Activated CD4-positive, alpha-beta memory T cell treated with anti-CD3 and anti-CD28 coated beads for 36 hours (primary cell): ENCODE results near the gene PTPRN2. TPM values are rescaled to one million over a fixed set of nuclear protein-coding genes. Genes with fewer than 3 reads are reported as not detected.

ENCODE experiments used
- CTCF ChIA-PET: fragments of 350-600 bp; sonication (Branson Sonifier 250); formaldehyde crosslinking; loops from one replicate; lab custom pipeline; 2021; ENCODE audit warnings: antibody characterized with exemption, inconsistent platforms; lab: Charles Lee
- POLR2A ChIA-PET: fragments of 350-600 bp; sonication (Branson Sonifier 250); formaldehyde crosslinking; loops from one replicate; lab custom pipeline; 2021; ENCODE audit warnings: antibody characterized with exemption; lab: Charles Lee
- DNase-seq: peaks from one replicate; pipeline ENCODE4 v3.0.0-alpha.2; 2020
- H3K27ac Mint-ChIP-seq: one replicate; pipeline ENCODE4 v1.8.0; 2021; ENCODE audit warnings: mixed read lengths
- H3K27me3 Mint-ChIP-seq: one replicate; pipeline ENCODE4 v1.8.0; 2021; ENCODE audit warnings: mixed read lengths
- H3K36me3 Mint-ChIP-seq: one replicate; pipeline ENCODE4 v1.8.0; 2021; ENCODE audit warnings: mixed read lengths
- H3K4me1 Mint-ChIP-seq: one replicate; pipeline ENCODE4 v1.8.0; 2021; ENCODE audit warnings: low read depth, mixed read lengths
- H3K4me3 Mint-ChIP-seq: one replicate; pipeline ENCODE4 v1.8.0; 2021; ENCODE audit warnings: mild to moderate bottlenecking, mixed read lengths
- H3K9me3 Mint-ChIP-seq: one replicate; pipeline ENCODE4 v1.8.0; 2021; ENCODE audit warnings: mixed read lengths
- intact Hi-C: fragments of 100-400 bp; cut with micrococcal nuclease; formaldehyde crosslinking; loops from one replicate; pipeline ENCODE4 v1.15.1; 2023
- total RNA-seq, 2 experiments: library from RNA; stranded (reverse); gene quantifications; one replicate each; pipeline ENCODE4 v1.2.3, GENCODE V29; 2021

PTPRN2 gene
- total RNA-seq, 2 experiments from 2014 or later = 0.51 to 0.64 TPM

DNA sequence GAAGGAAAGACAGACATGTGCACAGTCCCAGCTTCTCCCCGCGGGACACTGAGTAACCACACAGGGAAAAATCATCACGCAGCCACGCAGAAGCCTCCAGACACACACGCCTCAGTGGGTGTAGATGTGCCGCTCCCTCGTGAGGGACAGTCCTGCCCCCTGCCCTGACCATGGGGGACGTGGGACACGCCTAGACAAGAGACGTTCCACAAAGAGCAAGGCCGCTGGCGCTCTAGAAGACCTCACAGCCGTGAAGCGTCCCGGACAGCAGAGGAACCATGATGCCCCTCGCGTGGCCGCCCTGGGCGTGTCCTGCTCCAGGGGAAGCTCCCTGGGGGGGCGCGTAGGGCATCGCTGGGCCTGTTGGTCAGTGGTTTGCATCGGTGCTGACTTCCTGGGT is 1040.0 kb downstream of the PTPRN2 start:
- Mint-ChIP-seq H3K36me3 (no peaks in the 10 kb centered on the region), H3K9me3 (no peaks in the 10 kb centered on the region), H3K4me1 (peaks cover 6% of the 10 kb centered on the region), H3K27ac (no peak overlapping the region), H3K27me3 (no peaks in the 10 kb centered on the region), H3K4me3 (no peak overlapping the region)
- ChIA-PET CTCF (no interaction called here), POLR2A (no interaction called here)
- intact Hi-C loops = no loop called here
- no peak for DNase-seq

- intact Hi-C loops = no loop called here
These were observed 1040.5 kb downstream of the PTPRN2 start for GRCh38 chr7:157547102-157547501.

DNA sequence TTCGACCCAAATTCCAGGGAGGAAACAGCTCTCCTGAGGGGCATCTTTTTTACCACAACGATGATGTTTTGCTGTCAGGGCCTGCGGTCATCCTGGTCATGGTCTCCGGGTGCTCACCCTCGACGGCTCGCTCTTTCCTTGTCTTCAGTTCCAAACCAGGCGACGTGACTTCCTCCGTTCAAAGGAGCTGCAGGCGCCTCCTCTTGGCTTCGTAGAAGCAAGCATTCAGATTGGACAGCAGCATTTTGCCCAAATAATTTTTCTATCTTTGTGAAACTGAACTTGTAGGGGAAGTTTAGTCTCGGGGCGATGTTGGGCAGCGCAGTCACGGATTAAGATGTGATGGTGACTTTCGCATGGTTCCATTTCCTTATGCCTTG is 1042.0 kb downstream of the PTPRN2 start:
- peaks cover 8% of the 10 kb centered on the region for H3K4me1 Mint-ChIP-seq
- no peaks in the 10 kb centered on the region for H3K36me3 Mint-ChIP-seq
- ChIA-PET POLR2A (no interaction called here), CTCF (no interaction called here)
- intact Hi-C loops = no loop called here
- no peaks in the 10 kb centered on the region for H3K27me3 Mint-ChIP-seq
- no peak overlapping the region for H3K4me3 Mint-ChIP-seq
- DNase-seq = no peak
- no peaks in the 10 kb centered on the region for H3K9me3 Mint-ChIP-seq
- no peak overlapping the region for H3K27ac Mint-ChIP-seq

More at GRCh38 chr7:157547102-157547501, 1040.5 kb downstream of the PTPRN2 start:
- Mint-ChIP-seq H3K4me3 (no peak overlapping the region), H3K36me3 (no peaks in the 10 kb centered on the region), H3K9me3 (no peaks in the 10 kb centered on the region), H3K4me1 (peaks cover 6% of the 10 kb centered on the region), H3K27me3 (no peaks in the 10 kb centered on the region), H3K27ac (no peak overlapping the region)
- no peak for DNase-seq
- POLR2A ChIA-PET = no interaction called here
- CTCF ChIA-PET = no interaction called here

- H3K9me3 Mint-ChIP-seq = no peaks in the 10 kb centered on the region
- CTCF ChIA-PET = no interaction called here
- no peak overlapping the region for H3K4me3 Mint-ChIP-seq
- POLR2A ChIA-PET = no interaction called here
- DNase-seq = no peak
- H3K27ac Mint-ChIP-seq = no peak overlapping the region
- intact Hi-C loops = no loop called here
- peaks cover 8% of the 10 kb centered on the region for H3K4me1 Mint-ChIP-seq
- no peaks in the 10 kb centered on the region for H3K27me3 Mint-ChIP-seq
- H3K36me3 Mint-ChIP-seq = no peaks in the 10 kb centered on the region
These were observed 1042.5 kb downstream of the PTPRN2 start for GRCh38 chr7:157544980-157545680.

- ChIA-PET POLR2A (interaction anchor here (1.0 kb wide), 1 partner anchor 257 kb away, joined by 5 read pairs; no protein-coding TSS in a partner anchor), CTCF (no interaction called here)
- Mint-ChIP-seq H3K27ac (no peak overlapping the region), H3K27me3 (no peaks in the 10 kb centered on the region), H3K36me3 (no peaks in the 10 kb centered on the region), H3K9me3 (no peaks in the 10 kb centered on the region), H3K4me1 (peaks cover 8% of the 10 kb centered on the region), H3K4me3 (no peak overlapping the region)
- DNase-seq = no peak
- intact Hi-C loops = no loop called here
These were observed 1043.4 kb downstream of the PTPRN2 start for GRCh38 chr7:157544226-157544625.

DNA sequence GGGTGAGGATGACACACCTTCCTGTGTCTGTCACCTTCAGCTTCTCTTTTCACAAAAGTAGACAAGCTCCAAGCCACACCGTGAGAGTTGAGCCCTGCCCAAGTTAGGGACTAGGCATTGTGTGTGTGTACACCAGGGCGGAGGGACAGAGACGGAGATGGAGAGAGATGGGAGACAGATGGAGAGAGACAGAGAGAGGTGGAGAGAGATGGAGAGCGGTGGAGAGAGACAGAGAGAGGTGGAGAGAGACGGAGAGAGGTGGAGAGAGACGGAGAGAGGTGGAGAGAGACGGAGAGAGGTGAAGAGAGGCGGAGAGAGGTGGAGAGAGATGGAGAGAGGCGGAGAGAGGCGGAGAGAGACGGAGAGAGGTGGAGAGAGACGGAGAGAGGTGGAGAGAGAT is 1043.8 kb downstream of the PTPRN2 start:
- Mint-ChIP-seq H3K27me3 (no peaks in the 10 kb centered on the region), H3K4me1 (peaks cover 8% of the 10 kb centered on the region), H3K9me3 (no peaks in the 10 kb centered on the region), H3K36me3 (no peaks in the 10 kb centered on the region), H3K27ac (no peak overlapping the region), H3K4me3 (no peak overlapping the region)
- DNase-seq = no peak
- ChIA-PET CTCF (no interaction called here), POLR2A (interaction anchor here (1.0 kb wide), 1 partner anchor 256 kb away, joined by 5 read pairs; no protein-coding TSS in a partner anchor)
- intact Hi-C loops = no loop called here

DNA sequence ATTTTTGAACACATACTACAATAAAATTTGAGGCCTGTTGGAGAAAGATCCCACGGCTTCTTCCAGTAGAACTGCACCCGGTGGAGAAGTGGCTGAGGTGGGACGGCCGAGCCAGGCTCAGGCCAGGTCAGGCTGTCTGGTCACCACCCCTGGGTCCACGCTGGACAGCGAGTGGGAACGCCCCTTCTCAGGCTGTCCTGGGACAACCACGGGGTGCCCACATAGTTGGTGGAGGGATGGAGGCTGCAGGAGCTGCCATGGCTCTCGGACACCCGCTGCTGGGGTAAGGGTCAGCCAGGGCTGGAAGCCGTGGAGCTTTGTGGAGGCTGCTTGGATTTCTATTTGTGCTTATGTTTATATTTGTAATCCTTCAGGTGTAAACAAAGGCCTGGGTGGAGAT is 1044.3 kb downstream of the PTPRN2 start:
- intact Hi-C loops = no loop called here
- ChIA-PET CTCF (no interaction called here), POLR2A (no interaction called here)
- H3K36me3 Mint-ChIP-seq = no peaks in the 10 kb centered on the region
- H3K27ac Mint-ChIP-seq = no peak overlapping the region
- H3K27me3 Mint-ChIP-seq = no peaks in the 10 kb centered on the region
- H3K9me3 Mint-ChIP-seq = no peaks in the 10 kb centered on the region
- H3K4me3 Mint-ChIP-seq = no peak overlapping the region
- DNase-seq = no peak
- H3K4me1 Mint-ChIP-seq = peaks cover 8% of the 10 kb centered on the region

DNA sequence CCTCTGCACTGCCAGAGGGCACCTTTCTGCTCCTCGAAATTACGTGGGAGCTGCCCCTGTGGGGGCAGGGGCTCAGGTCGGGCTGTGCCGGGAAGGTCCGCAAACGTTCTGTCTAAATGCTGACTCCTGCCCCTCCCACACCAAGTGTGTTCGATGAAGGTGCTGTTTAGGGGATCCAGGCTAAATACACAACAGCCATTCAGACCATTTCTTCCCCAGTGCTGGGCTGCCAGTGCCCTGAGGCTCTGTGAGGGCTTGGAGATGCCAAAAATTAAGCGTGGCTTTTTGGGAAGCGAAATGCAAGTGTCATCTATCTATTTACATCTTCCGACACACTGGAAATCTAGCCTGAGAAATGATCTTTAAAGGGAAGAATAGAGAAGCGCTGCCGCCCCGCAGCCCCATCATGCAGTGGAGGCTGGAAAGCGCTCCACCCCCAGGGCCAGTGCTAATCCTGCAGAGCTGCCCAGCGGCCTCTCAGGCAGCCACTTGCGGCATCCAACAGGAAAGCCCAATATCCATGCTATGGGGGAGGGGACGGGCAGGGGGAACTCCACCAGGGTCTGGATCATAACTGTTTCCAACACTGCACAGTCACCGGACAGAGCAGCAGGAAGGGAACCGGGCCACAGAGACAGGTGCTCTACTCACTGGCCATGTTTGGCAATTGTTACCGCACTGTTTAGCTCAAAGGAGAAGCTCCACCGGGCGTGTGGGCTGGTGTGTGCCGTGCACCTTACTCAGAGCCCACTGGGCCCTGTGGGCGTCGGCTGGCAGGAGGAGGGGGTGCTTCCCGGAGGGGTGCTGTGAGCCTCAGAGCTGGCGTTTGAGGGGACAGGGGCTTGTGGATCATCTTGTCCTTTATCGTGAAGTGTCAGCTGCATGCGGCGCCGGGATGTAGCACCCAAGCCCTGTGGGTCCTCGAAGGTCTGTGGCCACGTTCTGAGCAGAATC is 1045.3 kb downstream of the PTPRN2 start:
- peaks cover 8% of the 10 kb centered on the region for H3K4me1 Mint-ChIP-seq
- H3K9me3 Mint-ChIP-seq = no peaks in the 10 kb centered on the region
- no peaks in the 10 kb centered on the region for H3K27me3 Mint-ChIP-seq
- intact Hi-C loops = no loop called here
- CTCF ChIA-PET = no interaction called here
- H3K4me3 Mint-ChIP-seq = no peak overlapping the region
- DNase-seq = no peak
- H3K36me3 Mint-ChIP-seq = no peaks in the 10 kb centered on the region
- no peak overlapping the region for H3K27ac Mint-ChIP-seq
- POLR2A ChIA-PET = no interaction called here

DNA sequence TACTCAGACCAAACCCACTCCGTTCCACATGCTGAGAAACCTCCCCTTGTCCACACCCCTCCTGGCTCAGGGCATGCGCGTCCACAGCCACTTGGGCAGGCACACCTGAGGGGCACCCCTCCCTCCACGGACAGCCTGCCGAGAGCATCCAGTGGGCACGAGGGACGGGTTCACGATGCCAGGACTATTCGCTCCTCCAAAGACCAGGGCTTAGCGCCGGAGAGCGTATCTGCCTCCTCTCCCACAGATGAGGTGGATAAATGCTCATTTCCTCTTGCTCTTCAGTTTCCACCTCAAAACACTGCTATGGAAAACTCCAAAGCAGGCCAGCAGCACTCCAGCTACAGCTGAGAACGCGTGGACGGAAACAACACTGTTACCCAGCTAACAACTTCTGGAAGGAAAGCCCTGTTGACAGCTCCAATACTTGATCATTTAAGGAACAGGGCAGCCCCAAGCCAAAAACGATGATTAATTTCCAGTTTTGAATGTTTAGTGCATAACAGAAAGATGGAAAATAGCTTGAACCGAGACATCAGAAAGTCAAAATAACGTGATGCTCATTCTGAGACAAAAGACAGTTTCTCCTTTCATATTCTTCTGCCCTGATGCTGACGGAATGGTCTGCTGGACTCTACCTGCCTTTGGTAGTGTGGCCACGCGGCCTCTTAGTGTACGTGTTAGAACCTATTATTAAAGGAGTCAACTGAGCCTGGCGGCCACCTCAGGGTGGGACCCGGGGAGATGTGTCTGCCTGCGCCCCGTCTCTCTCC is 1046.1 kb downstream of the PTPRN2 start:
- POLR2A ChIA-PET = no interaction called here
- no peak overlapping the region for H3K27ac Mint-ChIP-seq
- H3K36me3 Mint-ChIP-seq = no peaks in the 10 kb centered on the region
- CTCF ChIA-PET = no interaction called here
- peaks cover 8% of the 10 kb centered on the region for H3K4me1 Mint-ChIP-seq
- H3K4me3 Mint-ChIP-seq = no peak overlapping the region
- intact Hi-C loops = no loop called here
- no peaks in the 10 kb centered on the region for H3K9me3 Mint-ChIP-seq
- no peak for DNase-seq
- H3K27me3 Mint-ChIP-seq = no peaks in the 10 kb centered on the region

- ChIA-PET CTCF (no interaction called here), POLR2A (no interaction called here)
- Mint-ChIP-seq H3K27me3 (no peaks in the 10 kb centered on the region), H3K27ac (no peak overlapping the region), H3K4me1 (peaks cover 8% of the 10 kb centered on the region), H3K36me3 (no peaks in the 10 kb centered on the region), H3K4me3 (no peak overlapping the region), H3K9me3 (no peaks in the 10 kb centered on the region)
- intact Hi-C loops = no loop called here
- DNase-seq = no peak
These were observed 1046.9 kb downstream of the PTPRN2 start for GRCh38 chr7:157540606-157541294.

- POLR2A ChIA-PET = no interaction called here
- no peak overlapping the region for H3K27ac Mint-ChIP-seq
- peaks cover 8% of the 10 kb centered on the region for H3K4me1 Mint-ChIP-seq
- no peak for DNase-seq
- intact Hi-C loops = no loop called here
- H3K36me3 Mint-ChIP-seq = no peaks in the 10 kb centered on the region
- no peaks in the 10 kb centered on the region for H3K27me3 Mint-ChIP-seq
- no peaks in the 10 kb centered on the region for H3K9me3 Mint-ChIP-seq
- no peak overlapping the region for H3K4me3 Mint-ChIP-seq
- CTCF ChIA-PET = no interaction called here
These were observed 1047.6 kb downstream of the PTPRN2 start for GRCh38 chr7:157540020-157540419.
